HFF-Myc (cell line): ENCODE measurements around the gene TBCK.
A peak's percentile ranks its signal among the peaks of the same experiment; 100 is the strongest.

Experiments
- DNase-seq: peaks from one replicate; pipeline ENCODE4 v3.0.0-alpha.2; 2011; ENCODE audit warnings: low read depth; ENCODE audit errors: extremely low read depth
- H3K4me3 ChIP-seq: replicated peaks from 2 replicates; pipeline ENCODE4 v1.5.1; 2011; ENCODE audit warnings: low read depth, mild to moderate bottlenecking, control low read depth, low read length
- CTCF ChIP-seq: IDR thresholded peaks from 2 replicates; pipeline ENCODE4 v1.5.1; 2012; ENCODE audit warnings: mild to moderate bottlenecking, low read depth, low read length, control low read depth; ENCODE audit errors: missing control alignments

Gene TBCK

GRCh38 chr4:106208481-106209460 is 107.2 kb downstream of the TBCK start:
- no peak for DNase-seq
- no peak for TF ChIP-seq CTCF
- H3K4me3 ChIP-seq = no peak overlapping the region

- no peak for DNase-seq
Measured at GRCh38 chr4:106201373-106201772, 114.6 kb downstream of the TBCK start.

GRCh38 chr4:106195435-106195950 is 120.5 kb downstream of the TBCK start:
- no peak overlapping the region for H3K4me3 ChIP-seq
- DNase-seq = no peak
- no peak for TF ChIP-seq CTCF

More at GRCh38 chr4:106201373-106201772, 114.6 kb downstream of the TBCK start:
- H3K4me3 ChIP-seq = no peak overlapping the region
- TF ChIP-seq CTCF = peak; percentile 29

GRCh38 chr4:106194801-106195200 is 121.2 kb downstream of the TBCK start:
- H3K4me3 ChIP-seq = no peak overlapping the region
- TF ChIP-seq CTCF = no peak
- DNase-seq = no peak

GRCh38 chr4:106192131-106192530 is 123.9 kb downstream of the TBCK start:
- H3K4me3 ChIP-seq = no peak overlapping the region
- TF ChIP-seq CTCF = no peak
- DNase-seq = no peak

GRCh38 chr4:106186201-106186600 is 129.8 kb downstream of the TBCK start:
- TF ChIP-seq CTCF = no peak

More at GRCh38 chr4:106186201-106186600, 129.8 kb downstream of the TBCK start:
- H3K4me3 ChIP-seq = no peak overlapping the region
- no peak for DNase-seq
